GM19397 (cell line): Measurements from ENCODE around the gene RAD1.
"Not testable (repeated sequence)": the region's sequence is repeated elsewhere in the genome, so short reads cannot be mapped to it uniquely, and the experiment has no call there.

Experiments
- ATAC-seq: cut with Tn5 transposase; IDR thresholded peaks from one replicate; pipeline ENCODE4 v1.9.1; 2021; ENCODE audit warnings: mild to moderate bottlenecking, moderate library complexity; ENCODE audit not compliant: unreplicated experiment

RAD1 gene

GRCh38 chr5:34915139-34915855 is at the start of gene RAD1, which contains the start of gene BRIX1:
TSS of gene RAD1 (minus strand) at chr5:34915504. CDS start at chr5:34914892, 612 bp downstream.
TSS of gene BRIX1 (plus strand) at chr5:34915711. CDS start at chr5:34915739, 28 bp downstream.
- ATAC-seq: peak; percentile 99

- peak; percentile 91 for ATAC-seq
Measured at GRCh38 chr5:34959323-34959722, 44.0 kb upstream of the RAD1 start.

GRCh38 chr5:34957857-34958690 is 42.8 kb upstream of the RAD1 start:
- ATAC-seq: no peak

- no peak for ATAC-seq
Measured at GRCh38 chr5:34957321-34957720, 42.0 kb upstream of the RAD1 start.

GRCh38 chr5:34944460-34945047 is 29.2 kb upstream of the RAD1 start:
- no peak for ATAC-seq

GRCh38 chr5:34944044-34944443 is 28.7 kb upstream of the RAD1 start:
- ATAC-seq: no peak

GRCh38 chr5:34941936-34942335 is 26.6 kb upstream of the RAD1 start:
- ATAC-seq: no peak

- ATAC-seq: no peak
Measured at GRCh38 chr5:34932947-34933346, 17.6 kb upstream of the RAD1 start.

GRCh38 chr5:34930870-34931269 is 15.6 kb upstream of the RAD1 start:
- no peak for ATAC-seq

- no peak for ATAC-seq
Measured at GRCh38 chr5:34930462-34930844, 15.1 kb upstream of the RAD1 start.

- ATAC-seq: peak; percentile 74
Measured at GRCh38 chr5:34929720-34930461, 14.6 kb upstream of the RAD1 start.

- ATAC-seq: peak; percentile 90
Measured at GRCh38 chr5:34929134-34929719, 13.9 kb upstream of the RAD1 start, which contains the start of gene DNAJC21. TSS of gene DNAJC21 (plus strand) at chr5:34929559. CDS start at chr5:34929820, 261 bp downstream.

- no peak for ATAC-seq
Measured at GRCh38 chr5:34928267-34928666, 13.0 kb upstream of the RAD1 start.

GRCh38 chr5:34927785-34928184 is 12.5 kb upstream of the RAD1 start:
- no peak for ATAC-seq

- ATAC-seq: no peak
Measured at GRCh38 chr5:34926318-34926888, 11.1 kb upstream of the RAD1 start.

- no peak for ATAC-seq
Measured at GRCh38 chr5:34924462-34924765, 9.1 kb upstream of the RAD1 start.

GRCh38 chr5:34923694-34924461 is 8.6 kb upstream of the RAD1 start:
- ATAC-seq: no peak

- ATAC-seq: not testable (repeated sequence)
Measured at GRCh38 chr5:34923256-34923655, 8.0 kb upstream of the RAD1 start.

GRCh38 chr5:34919077-34919476 is 3.8 kb upstream of the RAD1 start:
- no peak for ATAC-seq

- no peak for ATAC-seq
Measured at GRCh38 chr5:34918025-34918424, 2.7 kb upstream of the RAD1 start.
